GM23338 (cell line): Measurements from ENCODE around the gene SELENBP1. TPM values are rescaled to one million over a fixed set of nuclear protein-coding genes. Genes with fewer than 3 reads are reported as not detected.

Source experiments
- polyA plus RNA-seq: library from polyadenylated mRNA; unstranded; fragments of >200 nt; fragmentation: Nextera tagmentation; extraction: Ambion mirVana; gene quantifications from 2 replicates; pipeline ENCODE4 v1.2.1, GENCODE V29; 2016
- total RNA-seq: library from RNA; depleted of rRNA; stranded (reverse); fragments of >200 nt; shearing (Covaris generic); gene quantifications from 2 replicates; pipeline ENCODE4 v1.2.3, GENCODE V29; 2014; rRNA removed

Gene SELENBP1
- total and polyA plus RNA-seq, 2 experiments from 2014 or later, result 10.7 to 13.4 TPM

Other genes with a start within 250 kb of the SELENBP1 start
- gene SEMA6C, start 226.1 kb downstream of the SELENBP1 start, total RNA-seq, result 12.3 and 24.4 TPM in 2 replicates
- 6.2 and 8.5 TPM in 2 replicates for gene SEMA6C, start 226.1 kb downstream of the SELENBP1 start, polyA plus RNA-seq
- not detected in 2 replicates for gene TNFAIP8L2, start 216.1 kb downstream of the SELENBP1 start, total RNA-seq
- 0.40 and 0.49 TPM in 2 replicates for gene TNFAIP8L2, start 216.1 kb downstream of the SELENBP1 start, polyA plus RNA-seq
- 5.7 and 6.4 TPM in 2 replicates for gene LYSMD1, start 206.8 kb downstream of the SELENBP1 start, total RNA-seq
- 3.6 and 4.0 TPM in 2 replicates for gene LYSMD1, start 206.8 kb downstream of the SELENBP1 start, polyA plus RNA-seq
- 26.3 and 27.1 TPM in 2 replicates for gene SCNM1, start 206.6 kb downstream of the SELENBP1 start, total RNA-seq
- gene SCNM1, start 206.6 kb downstream of the SELENBP1 start, polyA plus RNA-seq, result 88.9 and 92.3 TPM in 2 replicates
- 1.3 TPM in 1 of 2 replicates, not detected in the other for gene TMOD4, start 196.7 kb downstream of the SELENBP1 start, total RNA-seq
- gene TMOD4, start 196.7 kb downstream of the SELENBP1 start, polyA plus RNA-seq, result not detected in 2 replicates
- gene VPS72, start 182.5 kb downstream of the SELENBP1 start, total RNA-seq, result 60.2 and 64.0 TPM in 2 replicates
- gene VPS72, start 182.5 kb downstream of the SELENBP1 start, polyA plus RNA-seq, result 90.3 and 95.3 TPM in 2 replicates
- 61.4 and 63.3 TPM in 2 replicates for gene PIP5K1A, start 174.2 kb downstream of the SELENBP1 start, total RNA-seq
- gene PIP5K1A, start 174.2 kb downstream of the SELENBP1 start, polyA plus RNA-seq, result 23.2 and 31.4 TPM in 2 replicates
- gene PSMD4, start 118.0 kb downstream of the SELENBP1 start, total RNA-seq, result 165 and 171 TPM in 2 replicates
- 235 and 263 TPM in 2 replicates for gene PSMD4, start 118.0 kb downstream of the SELENBP1 start, polyA plus RNA-seq
- gene ZNF687, start 90.4 kb downstream of the SELENBP1 start, total RNA-seq, result 63.1 and 63.9 TPM in 2 replicates
- 7.7 and 8.2 TPM in 2 replicates for gene ZNF687, start 90.4 kb downstream of the SELENBP1 start, polyA plus RNA-seq
- gene PI4KB, start 45.3 kb downstream of the SELENBP1 start, total RNA-seq, result 19.1 and 25.5 TPM in 2 replicates
- gene PI4KB, start 45.3 kb downstream of the SELENBP1 start, polyA plus RNA-seq, result 12.3 and 15.3 TPM in 2 replicates
- gene RFX5, start 25.5 kb downstream of the SELENBP1 start, total RNA-seq, result 44.5 and 48.5 TPM in 2 replicates
- gene RFX5, start 25.5 kb downstream of the SELENBP1 start, polyA plus RNA-seq, result 13.0 and 13.3 TPM in 2 replicates
- 348 and 352 TPM in 2 replicates for gene PSMB4, start 26.9 kb upstream of the SELENBP1 start, total RNA-seq
- gene PSMB4, start 26.9 kb upstream of the SELENBP1 start, polyA plus RNA-seq, result 417 and 443 TPM in 2 replicates
- gene POGZ, start 86.8 kb upstream of the SELENBP1 start, total RNA-seq, result 65.1 and 72.5 TPM in 2 replicates
- 34.7 and 47.0 TPM in 2 replicates for gene POGZ, start 86.8 kb upstream of the SELENBP1 start, polyA plus RNA-seq
- 37.0 and 46.1 TPM in 2 replicates for gene CGN, start 138.7 kb upstream of the SELENBP1 start, total RNA-seq
- 11.8 and 13.9 TPM in 2 replicates for gene CGN, start 138.7 kb upstream of the SELENBP1 start, polyA plus RNA-seq
- 10.4 and 11.9 TPM in 2 replicates for gene TUFT1, start 167.6 kb upstream of the SELENBP1 start, total RNA-seq
- gene TUFT1, start 167.6 kb upstream of the SELENBP1 start, polyA plus RNA-seq, result 5.6 and 6.0 TPM in 2 replicates
- gene SNX27, start 239.3 kb upstream of the SELENBP1 start, total RNA-seq, result 58.6 and 59.7 TPM in 2 replicates
- 34.0 and 40.6 TPM in 2 replicates for gene SNX27, start 239.3 kb upstream of the SELENBP1 start, polyA plus RNA-seq